HG03039 (cell line): ENCODE results near the gene TRAF2.

Experiments used
- ATAC-seq: cut with Tn5 transposase; IDR thresholded peaks from one replicate; pipeline ENCODE4 v1.9.1; 2021; ENCODE audit warnings: mild to moderate bottlenecking, moderate library complexity; ENCODE audit not compliant: unreplicated experiment

The TRAF2 gene

GRCh38 chr9:136958898-136959850 lies 72.9 kb downstream of the TRAF2 start:
- no peak for ATAC-seq

DNA sequence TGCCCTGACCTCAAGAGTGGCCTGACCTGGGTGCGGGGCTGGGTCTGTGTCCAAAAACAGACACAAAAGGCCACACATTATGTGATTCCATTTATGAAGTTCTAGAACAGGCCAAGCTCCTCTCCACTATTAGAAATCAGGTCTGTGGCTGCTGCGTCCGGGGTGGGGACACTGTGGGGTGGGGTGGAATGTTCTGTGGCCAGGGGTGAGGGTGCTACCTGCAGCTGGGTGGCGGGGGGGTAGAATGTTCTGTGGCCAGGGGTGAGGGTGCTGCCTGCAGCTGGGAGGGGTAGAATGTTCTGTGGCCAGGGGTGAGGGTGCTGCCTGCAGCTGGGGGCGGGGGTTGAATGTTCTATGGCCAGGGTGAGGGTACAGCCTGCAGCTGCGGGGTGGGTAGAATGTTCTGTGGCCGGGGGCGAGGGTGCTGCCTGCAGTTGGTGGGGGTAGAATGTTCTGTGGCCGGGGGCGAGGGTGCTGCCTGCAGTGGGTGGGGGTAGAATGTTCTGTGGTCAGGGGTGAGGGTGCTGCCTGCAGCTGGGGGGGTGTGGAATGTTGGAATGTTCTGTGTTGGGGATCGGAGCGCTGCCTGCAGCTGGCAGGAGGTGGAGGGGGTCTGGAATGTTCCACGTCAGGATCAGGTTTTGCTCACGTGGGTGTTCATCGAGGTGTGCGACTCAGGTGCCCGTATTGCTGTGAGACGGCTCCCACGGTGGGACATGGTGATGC lies 74.1 kb downstream of the TRAF2 start:
- no peak for ATAC-seq

- no peak for ATAC-seq
Measured at GRCh38 chr9:136960938-136961275, 74.6 kb downstream of the TRAF2 start.

DNA sequence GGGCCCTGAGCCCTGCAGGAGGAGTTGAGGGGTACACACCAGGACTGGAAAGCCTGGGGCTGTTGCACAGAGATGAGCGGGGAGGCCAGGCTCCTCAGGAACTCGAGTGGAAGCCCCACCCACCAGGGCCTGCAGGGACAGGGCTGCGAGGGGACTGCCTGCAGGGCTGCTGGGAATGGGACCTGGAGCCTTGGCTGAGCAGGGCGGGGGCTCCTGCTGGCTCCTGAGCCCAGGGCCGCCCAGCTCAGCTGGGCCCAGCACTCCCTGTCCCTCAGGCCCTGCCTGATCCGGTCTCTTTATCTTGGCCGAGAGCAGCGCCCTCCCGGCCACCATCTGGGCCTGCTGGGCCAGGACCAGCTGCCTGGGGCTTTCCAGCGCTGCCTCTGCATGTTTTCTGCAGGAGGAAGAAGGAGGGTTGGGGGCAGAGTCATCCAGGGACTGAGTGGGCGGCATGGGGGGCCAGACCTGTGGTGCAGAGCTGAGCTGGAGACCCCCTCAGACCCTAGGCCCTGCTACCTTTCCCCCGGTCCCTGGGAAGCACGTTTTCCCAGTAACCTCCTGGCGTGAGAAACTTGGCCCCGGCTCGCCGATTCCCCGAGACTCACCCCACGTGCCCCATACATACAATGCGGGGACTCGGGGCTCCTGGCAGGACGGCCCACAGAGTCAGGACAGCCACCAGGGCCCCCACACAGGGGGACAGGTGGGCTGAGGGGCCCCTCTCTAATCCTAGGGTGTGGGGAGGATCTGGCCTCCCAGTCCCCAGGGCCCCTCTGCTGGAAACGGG lies 75.2 kb downstream of the TRAF2 start:
- no peak for ATAC-seq

DNA sequence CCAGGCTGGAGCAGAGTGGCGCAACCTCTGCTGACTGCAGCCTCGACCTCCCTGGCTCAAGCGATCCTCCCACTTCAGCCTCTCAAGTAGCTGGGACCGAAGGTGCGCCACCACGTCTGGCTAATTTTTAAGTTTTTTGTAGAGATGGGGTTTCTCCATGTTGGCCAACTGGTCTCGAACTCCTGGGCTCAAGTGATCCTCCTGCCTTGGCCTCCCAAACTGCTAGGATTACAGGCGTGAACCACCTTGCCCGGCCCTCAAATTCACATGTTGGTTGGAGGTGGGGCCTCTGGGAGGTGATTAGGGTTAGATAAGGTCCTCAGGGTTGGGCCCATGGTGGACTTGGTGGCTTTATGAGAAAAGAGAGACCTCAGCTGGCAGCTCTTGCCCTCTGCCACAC lies 75.8 kb downstream of the TRAF2 start:
- ATAC-seq, result no peak

DNA sequence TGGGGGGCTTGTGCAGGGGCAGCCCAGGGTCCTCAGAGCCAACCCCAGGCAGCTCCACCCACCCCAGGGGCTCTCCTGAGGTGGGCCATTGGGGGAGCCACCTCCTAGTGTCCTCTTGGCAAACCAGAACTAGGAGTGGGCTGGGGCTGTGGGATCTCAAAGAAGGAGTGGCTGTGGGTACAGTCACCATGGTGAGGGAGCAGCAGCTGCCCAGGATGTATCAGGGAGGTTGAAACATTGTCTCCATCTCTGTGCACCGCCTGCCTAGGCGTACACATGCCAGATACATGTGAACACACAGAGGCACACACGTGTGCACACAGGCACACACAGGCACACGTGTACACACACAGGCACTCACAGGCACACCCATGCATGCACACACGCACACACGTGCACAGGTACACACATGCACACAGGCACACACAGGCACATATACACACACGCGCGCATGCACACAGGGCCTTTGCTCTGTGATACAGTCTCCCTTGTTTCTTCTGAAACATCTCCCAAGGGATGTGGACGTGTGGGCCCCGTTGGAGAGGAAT lies 76.5 kb downstream of the TRAF2 start:
- ATAC-seq, result no peak

DNA sequence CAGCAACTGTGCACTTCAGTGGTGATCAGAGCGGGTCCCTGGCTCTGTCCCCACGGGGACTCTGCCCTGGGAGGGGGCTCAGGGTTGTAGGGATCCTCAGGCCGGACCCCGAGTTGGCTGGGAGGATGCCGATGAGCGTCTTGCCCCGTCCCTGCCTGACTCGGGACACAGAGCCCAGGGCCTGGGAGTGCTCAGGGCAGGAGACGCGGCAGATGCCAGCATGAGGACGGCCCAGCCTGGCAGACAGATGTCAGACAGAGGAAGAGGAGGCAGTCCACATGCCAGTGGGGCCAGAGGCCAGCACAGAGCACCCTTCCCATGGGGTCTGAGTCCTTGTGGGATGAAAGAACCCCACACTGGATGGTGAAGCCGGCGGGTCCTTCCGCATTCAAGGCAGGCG lies 77.0 kb downstream of the TRAF2 start:
- no peak for ATAC-seq

GRCh38 chr9:136963751-136964150 lies 77.4 kb downstream of the TRAF2 start:
- no peak for ATAC-seq

GRCh38 chr9:136964171-136964689 lies 77.9 kb downstream of the TRAF2 start:
- ATAC-seq, result no peak

- no peak for ATAC-seq
Measured at GRCh38 chr9:136964833-136965422, 78.6 kb downstream of the TRAF2 start.

GRCh38 chr9:136965771-136966484 lies 79.6 kb downstream of the TRAF2 start:
- no peak for ATAC-seq

GRCh38 chr9:136968333-136969127 lies 82.2 kb downstream of the TRAF2 start:
- no peak for ATAC-seq

GRCh38 chr9:136969150-136969549 lies 82.8 kb downstream of the TRAF2 start:
- no peak for ATAC-seq

DNA sequence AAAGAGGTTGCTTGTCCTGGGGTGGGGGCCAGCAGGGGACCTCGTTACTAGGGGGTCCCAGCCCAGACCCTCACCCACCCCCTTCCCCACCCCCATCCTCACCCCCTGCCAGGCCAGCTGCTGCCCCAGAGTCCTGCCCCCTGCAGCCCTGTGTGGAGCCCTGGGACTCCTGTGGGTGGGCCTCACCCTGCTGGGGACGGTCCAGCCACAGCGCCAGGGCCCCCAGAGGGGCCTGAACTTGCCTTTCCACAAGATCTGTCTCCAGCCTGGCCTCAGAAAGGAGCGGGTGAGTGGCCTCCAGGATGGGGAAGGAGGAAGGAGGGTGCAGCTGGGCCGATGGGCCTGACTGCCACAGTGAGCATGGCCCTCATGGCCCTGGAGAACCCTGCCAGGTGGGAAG lies 83.5 kb downstream of the TRAF2 start:
- ATAC-seq, result no peak

DNA sequence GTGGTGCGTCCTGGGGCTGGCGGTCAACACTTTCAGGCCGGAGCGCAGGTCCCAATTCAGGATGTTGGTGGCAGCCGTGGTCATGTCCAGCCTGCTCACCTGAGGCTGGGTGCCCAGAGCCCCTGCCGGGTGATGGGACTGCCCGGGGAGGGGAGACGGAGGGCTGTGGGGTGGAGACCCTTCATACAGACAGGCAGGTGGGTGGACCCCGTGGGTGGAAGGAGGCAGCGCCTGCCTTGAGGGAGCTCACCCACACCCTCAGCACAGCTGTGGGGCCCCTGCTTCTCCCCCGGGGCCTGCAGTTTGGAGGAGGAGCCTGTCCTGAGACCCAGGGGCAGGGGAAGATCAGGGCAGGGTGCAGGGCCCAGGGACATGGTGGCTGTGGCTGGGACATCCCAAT lies 84.0 kb downstream of the TRAF2 start:
- no peak for ATAC-seq

DNA sequence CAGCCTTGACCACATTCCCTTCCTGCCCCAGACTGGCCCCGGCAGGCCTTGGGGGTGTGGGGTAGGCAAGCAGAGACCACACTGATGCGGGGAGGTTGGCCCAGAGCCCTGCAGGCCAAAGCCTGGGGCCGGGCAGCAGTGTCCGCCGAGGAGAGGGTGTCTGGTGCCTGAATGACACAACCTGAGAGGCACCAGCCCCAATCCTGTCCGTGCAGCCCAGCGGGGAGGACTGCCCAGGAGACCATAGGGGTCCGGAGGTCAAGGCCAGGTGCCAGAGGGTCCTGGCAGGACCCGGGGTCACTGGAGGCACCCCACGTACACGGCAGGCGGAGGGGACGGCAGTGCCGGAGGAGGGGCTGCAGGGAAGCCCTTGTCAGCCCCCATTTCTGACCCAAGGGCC lies 85.4 kb downstream of the TRAF2 start:
- no peak for ATAC-seq

- ATAC-seq, result no peak
Measured at GRCh38 chr9:136972335-136972734, 86.0 kb downstream of the TRAF2 start.

GRCh38 chr9:136972743-136973142 lies 86.4 kb downstream of the TRAF2 start:
- ATAC-seq, result no peak
